ENCODE measurements around the gene AP2S1.
"Not testable (repeated sequence)": the region's sequence is repeated elsewhere in the genome, so short reads cannot be mapped to it uniquely, and the experiment has no call there.

- TF ChIP-seq, protein P1, sequence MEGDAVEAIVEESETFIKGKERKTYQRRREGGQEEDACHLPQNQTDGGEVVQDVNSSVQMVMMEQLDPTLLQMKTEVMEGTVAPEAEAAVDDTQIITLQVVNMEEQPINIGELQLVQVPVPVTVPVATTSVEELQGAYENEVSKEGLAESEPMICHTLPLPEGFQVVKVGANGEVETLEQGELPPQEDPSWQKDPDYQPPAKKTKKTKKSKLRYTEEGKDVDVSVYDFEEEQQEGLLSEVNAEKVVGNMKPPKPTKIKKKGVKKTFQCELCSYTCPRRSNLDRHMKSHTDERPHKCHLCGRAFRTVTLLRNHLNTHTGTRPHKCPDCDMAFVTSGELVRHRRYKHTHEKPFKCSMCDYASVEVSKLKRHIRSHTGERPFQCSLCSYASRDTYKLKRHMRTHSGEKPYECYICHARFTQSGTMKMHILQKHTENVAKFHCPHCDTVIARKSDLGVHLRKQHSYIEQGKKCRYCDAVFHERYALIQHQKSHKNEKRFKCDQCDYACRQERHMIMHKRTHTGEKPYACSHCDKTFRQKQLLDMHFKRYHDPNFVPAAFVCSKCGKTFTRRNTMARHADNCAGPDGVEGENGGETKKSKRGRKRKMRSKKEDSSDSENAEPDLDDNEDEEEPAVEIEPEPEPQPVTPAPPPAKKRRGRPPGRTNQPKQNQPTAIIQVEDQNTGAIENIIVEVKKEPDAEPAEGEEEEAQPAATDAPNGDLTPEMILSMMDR (conservative IDR thresholded peaks at IDR 0.05; ENCODE audit: low read length), result not testable (repeated sequence)
- not testable (repeated sequence) for TF ChIP-seq EZH2phosphoT487 (IDR thresholded peaks at IDR 0.05; ENCODE audit: borderline replicate concordance)
Observed at GRCh38 chr19:46804432-46804831, 46.2 kb downstream of the AP2S1 start.

Measured in Loucy (cell line).